PFSK-1 (cell line): ENCODE results near the gene TEKT5.

ENCODE experiments used
- FOXP2 ChIP-seq: optimal IDR thresholded peaks from 2 replicates; pipeline ENCODE3; 2011; ENCODE audit warnings: borderline replicate concordance, control low read depth, inconsistent platforms; ENCODE audit not compliant: insufficient read depth; ENCODE audit errors: extremely low read length, extremely low read depth
- POLR2AphosphoS5 ChIP-seq: IDR thresholded peaks from 2 replicates; pipeline ENCODE4 v1.6.1; 2012; ENCODE audit warnings: low read depth, mild to moderate bottlenecking, control low read depth, low read length, moderate library complexity
- SIN3A ChIP-seq: IDR thresholded peaks from 2 replicates; pipeline ENCODE4 v1.6.1; 2012; ENCODE audit warnings: mild to moderate bottlenecking, low read length, moderate library complexity, borderline replicate concordance; ENCODE audit not compliant: insufficient read depth
- TAF1 ChIP-seq: IDR thresholded peaks from 2 replicates; pipeline ENCODE4 v1.6.1; 2012; ENCODE audit warnings: low read length, control low read depth, borderline replicate concordance; ENCODE audit not compliant: insufficient read depth
- TF ChIP-seq, protein P1 (sequence below), 2 experiments: IDR thresholded peaks; 2 replicates each; pipeline versions ENCODE4 v1.6.1 to v1.8.0; 2011 to 2012; ENCODE audit warnings: low read depth in 2 of 2, low read length in 2 of 2, control low read depth in 1 of 2, inconsistent platforms in 1 of 2, mild to moderate bottlenecking in 1 of 2, moderate library complexity in 1 of 2; ENCODE audit not compliant: insufficient read depth in 1 of 2

- TF ChIP-seq FOXP2 (no peak), POLR2AphosphoS5 (no peak), TAF1 (no peak), SIN3A (no peak)
- TF ChIP-seq, protein P1, sequence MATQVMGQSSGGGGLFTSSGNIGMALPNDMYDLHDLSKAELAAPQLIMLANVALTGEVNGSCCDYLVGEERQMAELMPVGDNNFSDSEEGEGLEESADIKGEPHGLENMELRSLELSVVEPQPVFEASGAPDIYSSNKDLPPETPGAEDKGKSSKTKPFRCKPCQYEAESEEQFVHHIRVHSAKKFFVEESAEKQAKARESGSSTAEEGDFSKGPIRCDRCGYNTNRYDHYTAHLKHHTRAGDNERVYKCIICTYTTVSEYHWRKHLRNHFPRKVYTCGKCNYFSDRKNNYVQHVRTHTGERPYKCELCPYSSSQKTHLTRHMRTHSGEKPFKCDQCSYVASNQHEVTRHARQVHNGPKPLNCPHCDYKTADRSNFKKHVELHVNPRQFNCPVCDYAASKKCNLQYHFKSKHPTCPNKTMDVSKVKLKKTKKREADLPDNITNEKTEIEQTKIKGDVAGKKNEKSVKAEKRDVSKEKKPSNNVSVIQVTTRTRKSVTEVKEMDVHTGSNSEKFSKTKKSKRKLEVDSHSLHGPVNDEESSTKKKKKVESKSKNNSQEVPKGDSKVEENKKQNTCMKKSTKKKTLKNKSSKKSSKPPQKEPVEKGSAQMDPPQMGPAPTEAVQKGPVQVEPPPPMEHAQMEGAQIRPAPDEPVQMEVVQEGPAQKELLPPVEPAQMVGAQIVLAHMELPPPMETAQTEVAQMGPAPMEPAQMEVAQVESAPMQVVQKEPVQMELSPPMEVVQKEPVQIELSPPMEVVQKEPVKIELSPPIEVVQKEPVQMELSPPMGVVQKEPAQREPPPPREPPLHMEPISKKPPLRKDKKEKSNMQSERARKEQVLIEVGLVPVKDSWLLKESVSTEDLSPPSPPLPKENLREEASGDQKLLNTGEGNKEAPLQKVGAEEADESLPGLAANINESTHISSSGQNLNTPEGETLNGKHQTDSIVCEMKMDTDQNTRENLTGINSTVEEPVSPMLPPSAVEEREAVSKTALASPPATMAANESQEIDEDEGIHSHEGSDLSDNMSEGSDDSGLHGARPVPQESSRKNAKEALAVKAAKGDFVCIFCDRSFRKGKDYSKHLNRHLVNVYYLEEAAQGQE (IDR thresholded peaks at IDR 0.05; ENCODE audit: insufficient read depth in 1 of 2, low read depth in 2 of 2, low read length in 2 of 2): no peak
These were observed 62.8 kb downstream of the TEKT5 start for GRCh38 chr16:10631886-10632285.
